SH-SY5Y (cell line): ENCODE results near the gene SERTAD2.

Experiments used
- GATA2 ChIP-seq: IDR thresholded peaks from 2 replicates; pipeline ENCODE4 v1.6.1; 2011; ENCODE audit warnings: mild to moderate bottlenecking, low read depth, low read length
- GATA3 ChIP-seq: IDR thresholded peaks from 2 replicates; pipeline ENCODE4 v1.6.1; 2011; ENCODE audit warnings: low read depth, mild to moderate bottlenecking, low read length, moderate library complexity

DNA sequence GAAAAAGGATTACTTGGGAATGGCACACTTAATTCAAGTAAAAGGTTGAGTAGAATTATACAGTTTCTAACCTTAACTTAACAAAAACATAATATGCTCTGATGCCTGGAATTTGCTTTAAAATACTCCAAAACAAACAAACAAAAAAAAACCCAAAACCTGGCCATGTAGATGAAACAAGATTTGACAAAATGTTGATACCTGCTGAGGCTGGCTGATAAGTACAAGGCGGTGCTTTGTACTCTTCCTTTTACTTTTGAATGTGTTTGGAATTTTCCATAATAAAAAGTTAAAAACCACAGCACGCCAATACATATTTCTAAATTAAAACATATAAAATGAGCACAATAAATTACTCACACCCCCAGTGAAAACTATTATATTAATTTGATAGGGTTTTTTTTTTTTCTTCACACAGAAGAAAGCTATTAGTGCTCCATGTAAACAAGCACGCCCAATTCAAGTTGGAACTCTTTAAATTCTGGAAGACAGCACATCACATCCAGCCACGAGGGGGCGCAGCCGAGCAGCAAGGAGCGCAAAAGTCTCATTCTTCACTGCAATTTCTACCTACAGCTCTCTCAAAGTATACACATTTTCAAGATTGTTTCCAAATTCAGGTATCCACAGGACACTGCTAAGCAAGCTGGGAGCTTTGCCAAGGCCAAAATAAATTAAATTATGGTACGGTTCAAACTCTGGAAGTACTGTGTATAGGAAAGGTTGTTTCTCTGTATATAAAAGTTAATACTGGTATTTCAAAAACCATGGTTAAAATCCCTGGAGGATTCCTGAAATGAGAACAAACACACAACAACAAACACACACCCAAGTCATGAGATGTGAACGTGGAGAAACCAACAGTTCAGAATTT, 7.5 kb downstream of the SERTAD2 start:
- no peak for TF ChIP-seq GATA2
- TF ChIP-seq GATA3 = no peak
